ENCODE measurements around the gene TNK1.
"Not testable (repeated sequence)": the region's sequence is repeated elsewhere in the genome, so short reads cannot be mapped to it uniquely, and the experiment has no call there.

The TNK1 gene

GRCh38 chr17:7380855-7381683, at the start of gene TNK1:
Gene TNK1, plus strand, starts transcription at chr17:7381089. Its CDS starts 1,838 bp downstream, at chr17:7382927.
- Histone ChIP-seq H3K4me1 (ENCODE audit: control insufficient read depth in 1 of 2, insufficient read depth in 2 of 2, low read length in 2 of 2) (peaks cover 8 to 30% of the 10 kb centered on the region in 2 donors), H3K4me3 (ENCODE audit: low read depth in 1 of 2, low read length in 2 of 2) (peak within 1 kb of the TSS; percentile 47 to 52), H3K36me3 (ENCODE audit: control insufficient read depth in 1 of 2, insufficient read depth in 2 of 2, low read length in 2 of 2) (no peaks in the 10 kb centered on the region), H3K27ac (ENCODE audit: low read length) (peak within 1 kb of the TSS; percentile 16), H3K27me3 (ENCODE audit: low read depth, low read length) (no peaks in the 10 kb centered on the region), H3K9me3 (ENCODE audit: control insufficient read depth in 1 of 2, low read length in 2 of 2) (no peaks in the 10 kb centered on the region)

- Histone ChIP-seq H3K9me3 (ENCODE audit: control insufficient read depth in 1 of 2, low read length in 2 of 2) (no peaks in the 10 kb centered on the region), H3K27ac (ENCODE audit: low read length) (no peak overlapping the region), H3K27me3 (ENCODE audit: low read depth, low read length) (no peaks in the 10 kb centered on the region), H3K36me3 (ENCODE audit: control insufficient read depth in 1 of 2, insufficient read depth in 2 of 2, low read length in 2 of 2) (no peaks in the 10 kb centered on the region), H3K4me1 (ENCODE audit: control insufficient read depth in 1 of 2, insufficient read depth in 2 of 2, low read length in 2 of 2) (peaks cover 8 to 20% of the 10 kb centered on the region in 2 donors), H3K4me3 (ENCODE audit: low read depth in 1 of 2, low read length in 2 of 2) (no peak overlapping the region)
Measured at GRCh38 chr17:7332111-7332510, 48.8 kb upstream of the TNK1 start.

- not testable (repeated sequence) for H3K36me3 ChIP-seq (ENCODE audit: control insufficient read depth in 1 of 2, insufficient read depth in 2 of 2, low read length in 2 of 2); H3K27ac ChIP-seq (ENCODE audit: low read length); H3K9me3 ChIP-seq (ENCODE audit: control insufficient read depth in 1 of 2, low read length in 2 of 2); H3K27me3 ChIP-seq (ENCODE audit: low read depth, low read length); H3K4me3 ChIP-seq (ENCODE audit: low read depth in 1 of 2, low read length in 2 of 2)
- peaks cover 8 to 20% of the 10 kb centered on the region in 2 donors for H3K4me1 ChIP-seq (ENCODE audit: control insufficient read depth in 1 of 2, insufficient read depth in 2 of 2, low read length in 2 of 2)
Measured at GRCh38 chr17:7332600-7333069, 48.3 kb upstream of the TNK1 start.

GRCh38 chr17:7334938-7335538, 45.9 kb upstream of the TNK1 start:
- Histone ChIP-seq H3K4me1 (ENCODE audit: control insufficient read depth in 1 of 2, insufficient read depth in 2 of 2, low read length in 2 of 2) (peaks cover 0 to 7% of the 10 kb centered on the region in 2 donors), H3K36me3 (ENCODE audit: control insufficient read depth in 1 of 2, insufficient read depth in 2 of 2, low read length in 2 of 2) (no peaks in the 10 kb centered on the region), H3K4me3 (ENCODE audit: low read depth in 1 of 2, low read length in 2 of 2) (no peak overlapping the region), H3K27me3 (ENCODE audit: low read depth, low read length) (peaks cover 2% of the 10 kb centered on the region), H3K27ac (ENCODE audit: low read length) (no peak overlapping the region), H3K9me3 (ENCODE audit: control insufficient read depth in 1 of 2, low read length in 2 of 2) (no peaks in the 10 kb centered on the region)

GRCh38 chr17:7335765-7336164, 45.1 kb upstream of the TNK1 start:
- H3K27ac ChIP-seq (ENCODE audit: low read length); H3K9me3 ChIP-seq (ENCODE audit: control insufficient read depth in 1 of 2, low read length in 2 of 2): not testable (repeated sequence)

GRCh38 chr17:7336240-7337175, 44.4 kb upstream of the TNK1 start, which contains the start of gene ACAP1:
Gene ACAP1, plus strand, starts transcription at chr17:7336529. Its CDS starts 206 bp downstream, at chr17:7336735.
- H3K4me1 ChIP-seq (ENCODE audit: control insufficient read depth in 1 of 2, insufficient read depth in 2 of 2, low read length in 2 of 2): no peaks in the 10 kb centered on the region
- H3K27ac ChIP-seq (ENCODE audit: low read length): no peak within 1 kb of the TSS
- no peaks in the 10 kb centered on the region for H3K36me3 ChIP-seq (ENCODE audit: control insufficient read depth in 1 of 2, insufficient read depth in 2 of 2, low read length in 2 of 2)
- no peaks in the 10 kb centered on the region for H3K9me3 ChIP-seq (ENCODE audit: control insufficient read depth in 1 of 2, low read length in 2 of 2)
- H3K27me3 ChIP-seq (ENCODE audit: low read depth, low read length): peaks cover 4% of the 10 kb centered on the region
- peak within 1 kb of the TSS; percentile 37 to 42 for H3K4me3 ChIP-seq (ENCODE audit: low read depth in 1 of 2, low read length in 2 of 2)

More at GRCh38 chr17:7335765-7336164, 45.1 kb upstream of the TNK1 start:
- H3K27me3 ChIP-seq (ENCODE audit: low read depth, low read length); H3K36me3 ChIP-seq (ENCODE audit: control insufficient read depth in 1 of 2, insufficient read depth in 2 of 2, low read length in 2 of 2); H3K4me3 ChIP-seq (ENCODE audit: low read depth in 1 of 2, low read length in 2 of 2); H3K4me1 ChIP-seq (ENCODE audit: control insufficient read depth in 1 of 2, insufficient read depth in 2 of 2, low read length in 2 of 2): not testable (repeated sequence)

- H3K4me1 ChIP-seq (ENCODE audit: control insufficient read depth in 1 of 2, insufficient read depth in 2 of 2, low read length in 2 of 2); H3K4me3 ChIP-seq (ENCODE audit: low read depth in 1 of 2, low read length in 2 of 2); H3K27me3 ChIP-seq (ENCODE audit: low read depth, low read length); H3K9me3 ChIP-seq (ENCODE audit: control insufficient read depth in 1 of 2, low read length in 2 of 2); H3K36me3 ChIP-seq (ENCODE audit: control insufficient read depth in 1 of 2, insufficient read depth in 2 of 2, low read length in 2 of 2); H3K27ac ChIP-seq (ENCODE audit: low read length): not testable (repeated sequence)
Measured at GRCh38 chr17:7337600-7337999, 43.3 kb upstream of the TNK1 start.

- Histone ChIP-seq H3K4me3 (ENCODE audit: low read depth in 1 of 2, low read length in 2 of 2) (no peak overlapping the region), H3K9me3 (ENCODE audit: control insufficient read depth in 1 of 2, low read length in 2 of 2) (no peaks in the 10 kb centered on the region), H3K27ac (ENCODE audit: low read length) (no peak overlapping the region), H3K36me3 (ENCODE audit: control insufficient read depth in 1 of 2, insufficient read depth in 2 of 2, low read length in 2 of 2) (no peaks in the 10 kb centered on the region), H3K4me1 (ENCODE audit: control insufficient read depth in 1 of 2, insufficient read depth in 2 of 2, low read length in 2 of 2) (no peaks in the 10 kb centered on the region), H3K27me3 (ENCODE audit: low read depth, low read length) (peaks cover 4% of the 10 kb centered on the region)
Measured at GRCh38 chr17:7340179-7340578, 40.7 kb upstream of the TNK1 start.

- Histone ChIP-seq H3K27me3 (ENCODE audit: low read depth, low read length) (peaks cover 4% of the 10 kb centered on the region), H3K36me3 (ENCODE audit: control insufficient read depth in 1 of 2, insufficient read depth in 2 of 2, low read length in 2 of 2) (no peaks in the 10 kb centered on the region)
Measured at GRCh38 chr17:7341842-7342241, 39.0 kb upstream of the TNK1 start.

GRCh38 chr17:7343250-7343649, 37.6 kb upstream of the TNK1 start:
- Histone ChIP-seq H3K27me3 (ENCODE audit: low read depth, low read length) (peaks cover 4% of the 10 kb centered on the region), H3K27ac (ENCODE audit: low read length) (no peak overlapping the region), H3K9me3 (ENCODE audit: control insufficient read depth in 1 of 2, low read length in 2 of 2) (no peaks in the 10 kb centered on the region), H3K4me3 (ENCODE audit: low read depth in 1 of 2, low read length in 2 of 2) (no peak overlapping the region), H3K36me3 (ENCODE audit: control insufficient read depth in 1 of 2, insufficient read depth in 2 of 2, low read length in 2 of 2) (no peaks in the 10 kb centered on the region), H3K4me1 (ENCODE audit: control insufficient read depth in 1 of 2, insufficient read depth in 2 of 2, low read length in 2 of 2) (peaks cover 0 to 2% of the 10 kb centered on the region in 2 donors)

More at GRCh38 chr17:7341842-7342241, 39.0 kb upstream of the TNK1 start:
- Histone ChIP-seq H3K4me1 (ENCODE audit: control insufficient read depth in 1 of 2, insufficient read depth in 2 of 2, low read length in 2 of 2) (no peaks in the 10 kb centered on the region), H3K4me3 (ENCODE audit: low read depth in 1 of 2, low read length in 2 of 2) (no peak overlapping the region), H3K27ac (ENCODE audit: low read length) (no peak overlapping the region), H3K9me3 (ENCODE audit: control insufficient read depth in 1 of 2, low read length in 2 of 2) (no peaks in the 10 kb centered on the region)

All from muscle layer of duodenum (tissue), 2 donors.